ENCODE measurements around the gene DOCK3.

DNA sequence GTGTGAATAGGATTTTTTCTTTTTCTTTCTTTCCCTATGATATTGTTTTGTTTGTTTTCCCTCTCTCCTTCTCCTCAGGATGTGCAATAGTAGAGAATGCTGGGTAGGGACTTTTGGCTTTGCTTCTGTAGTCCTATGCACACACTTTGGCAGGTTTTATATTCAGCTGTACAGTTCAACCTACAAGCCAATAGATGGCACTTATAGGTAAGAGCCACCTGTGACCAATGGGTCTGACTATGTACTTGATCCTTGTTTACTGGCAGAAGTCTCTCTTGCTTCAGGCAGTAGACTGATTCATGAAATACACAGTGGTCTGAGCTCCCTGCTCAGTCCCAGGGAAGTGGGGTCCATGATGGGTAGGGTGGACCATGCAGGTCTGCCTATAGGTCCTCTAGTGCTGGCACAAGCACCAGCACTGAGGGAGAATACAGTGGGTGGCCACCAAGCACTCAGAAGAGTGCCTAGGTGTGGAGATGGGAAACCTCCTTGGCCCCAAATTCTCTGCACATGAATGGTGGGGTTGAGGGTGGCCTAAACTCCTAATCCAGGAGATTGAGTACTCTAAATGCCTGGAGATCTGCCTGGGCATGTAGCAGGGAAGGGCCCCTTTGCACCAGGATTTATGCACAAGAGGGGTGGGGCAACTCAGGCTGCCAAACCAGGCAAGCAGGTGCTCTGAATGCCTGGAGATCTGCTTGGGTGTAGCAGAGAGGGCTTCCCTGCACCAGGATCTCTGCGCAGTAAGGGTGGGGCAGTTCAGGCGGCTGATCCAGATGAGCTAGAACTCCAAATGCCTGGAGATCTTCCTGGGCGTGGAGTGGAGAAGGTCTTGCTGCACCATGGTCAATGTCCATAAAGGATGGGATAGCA is 176.1 kb downstream of the DOCK3 start:
- TF ChIP-seq, protein P1, sequence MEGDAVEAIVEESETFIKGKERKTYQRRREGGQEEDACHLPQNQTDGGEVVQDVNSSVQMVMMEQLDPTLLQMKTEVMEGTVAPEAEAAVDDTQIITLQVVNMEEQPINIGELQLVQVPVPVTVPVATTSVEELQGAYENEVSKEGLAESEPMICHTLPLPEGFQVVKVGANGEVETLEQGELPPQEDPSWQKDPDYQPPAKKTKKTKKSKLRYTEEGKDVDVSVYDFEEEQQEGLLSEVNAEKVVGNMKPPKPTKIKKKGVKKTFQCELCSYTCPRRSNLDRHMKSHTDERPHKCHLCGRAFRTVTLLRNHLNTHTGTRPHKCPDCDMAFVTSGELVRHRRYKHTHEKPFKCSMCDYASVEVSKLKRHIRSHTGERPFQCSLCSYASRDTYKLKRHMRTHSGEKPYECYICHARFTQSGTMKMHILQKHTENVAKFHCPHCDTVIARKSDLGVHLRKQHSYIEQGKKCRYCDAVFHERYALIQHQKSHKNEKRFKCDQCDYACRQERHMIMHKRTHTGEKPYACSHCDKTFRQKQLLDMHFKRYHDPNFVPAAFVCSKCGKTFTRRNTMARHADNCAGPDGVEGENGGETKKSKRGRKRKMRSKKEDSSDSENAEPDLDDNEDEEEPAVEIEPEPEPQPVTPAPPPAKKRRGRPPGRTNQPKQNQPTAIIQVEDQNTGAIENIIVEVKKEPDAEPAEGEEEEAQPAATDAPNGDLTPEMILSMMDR (IDR thresholded peaks at IDR 0.05) = no peak
- TF ChIP-seq POLR2A (IDR thresholded peaks at IDR 0.05) = no peak
